ENCODE measurements around the gene NCBP1.
A peak's percentile ranks its signal among the peaks of the same experiment; 100 is the strongest.

NCBP1 gene

DNA sequence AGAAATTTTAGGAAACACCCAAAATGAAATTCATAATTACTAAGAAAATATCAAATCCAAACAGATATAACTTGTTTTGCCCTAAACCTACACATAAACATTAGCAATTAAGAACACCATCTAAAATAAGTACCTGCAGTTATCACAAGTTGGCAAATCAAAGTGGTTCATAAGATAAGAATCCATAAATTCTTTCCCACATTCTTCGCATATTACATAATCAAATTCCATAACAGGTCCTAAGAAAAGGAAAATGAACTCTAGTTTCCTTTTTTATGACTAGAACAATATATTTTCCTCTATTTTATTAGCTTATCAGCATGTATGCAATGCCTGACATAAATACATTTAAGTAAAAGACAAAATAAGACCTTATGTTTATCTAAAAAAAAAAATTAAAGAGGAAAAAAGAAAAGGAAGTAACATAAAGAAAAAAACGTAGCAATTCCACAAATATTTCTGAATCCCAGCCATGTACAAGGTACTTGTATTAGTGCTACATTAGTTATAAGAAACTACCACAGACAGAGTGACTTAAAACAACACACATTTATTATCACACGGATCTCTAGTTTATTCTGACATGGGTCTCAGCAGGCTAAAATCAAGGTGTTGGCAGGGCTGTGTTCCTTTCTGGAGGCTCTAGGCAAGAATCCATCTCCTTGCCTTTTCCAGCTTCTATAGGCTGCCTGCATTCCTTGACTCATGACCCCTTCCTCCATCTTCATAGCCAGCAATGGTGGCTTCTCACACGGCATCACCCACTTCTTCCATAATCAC is 56.0 kb downstream of the NCBP1 start:
- TF ChIP-seq, protein P1, sequence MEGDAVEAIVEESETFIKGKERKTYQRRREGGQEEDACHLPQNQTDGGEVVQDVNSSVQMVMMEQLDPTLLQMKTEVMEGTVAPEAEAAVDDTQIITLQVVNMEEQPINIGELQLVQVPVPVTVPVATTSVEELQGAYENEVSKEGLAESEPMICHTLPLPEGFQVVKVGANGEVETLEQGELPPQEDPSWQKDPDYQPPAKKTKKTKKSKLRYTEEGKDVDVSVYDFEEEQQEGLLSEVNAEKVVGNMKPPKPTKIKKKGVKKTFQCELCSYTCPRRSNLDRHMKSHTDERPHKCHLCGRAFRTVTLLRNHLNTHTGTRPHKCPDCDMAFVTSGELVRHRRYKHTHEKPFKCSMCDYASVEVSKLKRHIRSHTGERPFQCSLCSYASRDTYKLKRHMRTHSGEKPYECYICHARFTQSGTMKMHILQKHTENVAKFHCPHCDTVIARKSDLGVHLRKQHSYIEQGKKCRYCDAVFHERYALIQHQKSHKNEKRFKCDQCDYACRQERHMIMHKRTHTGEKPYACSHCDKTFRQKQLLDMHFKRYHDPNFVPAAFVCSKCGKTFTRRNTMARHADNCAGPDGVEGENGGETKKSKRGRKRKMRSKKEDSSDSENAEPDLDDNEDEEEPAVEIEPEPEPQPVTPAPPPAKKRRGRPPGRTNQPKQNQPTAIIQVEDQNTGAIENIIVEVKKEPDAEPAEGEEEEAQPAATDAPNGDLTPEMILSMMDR (IDR thresholded peaks at IDR 0.05; ENCODE audit: extremely low read depth, insufficient read depth, missing control alignments) = no peak
- in situ Hi-C loops (cut with MboI; ENCODE audit: low pct_unique_long_range_greater_than_20kb, low sequenced_read_pairs, unreplicated experiment) = no loop called here
- no peak for DNase-seq (ENCODE audit: low spot score)

DNA sequence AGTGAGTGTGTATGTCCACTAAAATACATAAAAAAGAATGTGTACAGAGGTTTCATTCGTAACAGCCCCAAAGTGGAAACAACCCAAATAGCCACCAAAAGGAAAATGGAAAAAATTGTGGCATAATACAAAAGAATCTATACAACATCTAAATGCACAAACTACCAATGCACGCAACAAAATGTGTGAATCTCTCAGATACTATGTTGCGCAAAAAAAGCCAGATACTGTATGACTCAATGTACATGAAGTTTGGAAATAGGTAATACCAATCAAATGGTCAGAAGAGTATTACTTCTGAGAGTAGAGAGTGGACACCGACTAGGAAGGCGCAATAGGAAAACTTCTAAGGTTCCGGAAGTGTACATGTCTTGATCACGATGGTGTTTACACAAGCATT is 61.1 kb downstream of the NCBP1 start:
- TF ChIP-seq, protein P1 (IDR thresholded peaks at IDR 0.05; ENCODE audit: extremely low read depth, insufficient read depth, missing control alignments) = no peak
- no peak for DNase-seq (ENCODE audit: low spot score)
- in situ Hi-C loops (cut with MboI; ENCODE audit: low pct_unique_long_range_greater_than_20kb, low sequenced_read_pairs, unreplicated experiment) = no loop called here

DNA sequence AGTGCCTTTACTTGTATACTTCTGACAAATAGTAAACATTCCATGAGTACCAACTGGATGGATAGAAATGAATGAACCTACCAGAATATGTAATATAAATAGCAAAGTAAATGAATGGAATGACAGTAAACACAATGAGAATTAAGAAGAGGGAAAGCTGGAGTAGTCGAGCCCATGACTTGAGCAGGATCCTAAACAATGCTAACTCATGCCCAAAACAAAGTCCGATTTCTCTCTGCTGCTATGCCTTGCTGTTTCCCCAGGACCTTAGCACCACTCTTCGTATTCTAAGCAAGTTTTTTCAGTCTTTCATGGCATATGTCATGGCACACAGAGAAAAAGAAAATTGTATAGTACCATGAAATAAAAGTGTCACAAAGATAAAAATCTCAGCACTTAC is 61.8 kb downstream of the NCBP1 start:
- TF ChIP-seq, protein P1 (IDR thresholded peaks at IDR 0.05; ENCODE audit: extremely low read depth, insufficient read depth, missing control alignments) = no peak
- DNase-seq (ENCODE audit: low spot score) = no peak
- in situ Hi-C loops (cut with MboI; ENCODE audit: low pct_unique_long_range_greater_than_20kb, low sequenced_read_pairs, unreplicated experiment) = no loop called here

DNA sequence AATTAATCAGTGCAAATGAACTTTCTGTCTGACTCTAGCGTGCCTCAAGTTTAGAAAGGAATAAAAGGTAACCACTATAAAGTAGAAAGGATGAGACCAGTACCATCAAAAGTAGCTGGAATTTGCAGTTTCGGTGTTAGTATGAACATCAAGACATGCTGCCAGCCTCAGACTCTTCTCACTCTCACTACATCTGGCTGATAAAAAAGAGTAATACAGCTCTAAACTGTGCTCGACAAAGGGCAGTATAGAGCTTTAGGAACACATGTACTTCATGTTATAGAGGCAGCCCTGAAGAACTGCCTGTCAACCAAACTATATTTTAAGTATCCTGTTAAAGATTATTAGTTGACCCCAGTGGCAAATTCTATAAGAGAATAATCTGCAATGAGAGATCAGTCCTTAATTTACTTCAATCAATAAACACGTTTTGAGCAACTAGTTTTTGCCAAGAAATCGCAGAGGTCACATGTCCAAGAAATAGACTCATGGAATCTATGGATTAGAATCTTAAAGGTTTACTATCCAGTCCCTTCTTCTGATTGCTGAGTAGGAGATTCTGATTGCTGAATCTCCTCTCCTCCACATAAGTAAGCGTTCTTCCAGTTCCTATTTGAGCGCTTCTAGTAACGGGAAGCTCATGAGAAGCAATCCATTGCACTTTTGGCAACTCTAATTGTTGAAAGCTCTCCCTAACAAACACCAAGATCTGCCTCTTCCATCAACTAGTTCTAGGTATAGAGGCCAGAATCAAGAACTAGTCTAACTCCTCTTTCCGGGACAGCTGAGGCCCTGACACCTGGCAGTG is 62.6 kb downstream of the NCBP1 start:
- TF ChIP-seq, protein P1 (IDR thresholded peaks at IDR 0.05; ENCODE audit: extremely low read depth, insufficient read depth, missing control alignments) = no peak
- in situ Hi-C loops (cut with MboI; ENCODE audit: low pct_unique_long_range_greater_than_20kb, low sequenced_read_pairs, unreplicated experiment) = no loop called here
- peak; percentile 45 for DNase-seq (ENCODE audit: low spot score)

DNA sequence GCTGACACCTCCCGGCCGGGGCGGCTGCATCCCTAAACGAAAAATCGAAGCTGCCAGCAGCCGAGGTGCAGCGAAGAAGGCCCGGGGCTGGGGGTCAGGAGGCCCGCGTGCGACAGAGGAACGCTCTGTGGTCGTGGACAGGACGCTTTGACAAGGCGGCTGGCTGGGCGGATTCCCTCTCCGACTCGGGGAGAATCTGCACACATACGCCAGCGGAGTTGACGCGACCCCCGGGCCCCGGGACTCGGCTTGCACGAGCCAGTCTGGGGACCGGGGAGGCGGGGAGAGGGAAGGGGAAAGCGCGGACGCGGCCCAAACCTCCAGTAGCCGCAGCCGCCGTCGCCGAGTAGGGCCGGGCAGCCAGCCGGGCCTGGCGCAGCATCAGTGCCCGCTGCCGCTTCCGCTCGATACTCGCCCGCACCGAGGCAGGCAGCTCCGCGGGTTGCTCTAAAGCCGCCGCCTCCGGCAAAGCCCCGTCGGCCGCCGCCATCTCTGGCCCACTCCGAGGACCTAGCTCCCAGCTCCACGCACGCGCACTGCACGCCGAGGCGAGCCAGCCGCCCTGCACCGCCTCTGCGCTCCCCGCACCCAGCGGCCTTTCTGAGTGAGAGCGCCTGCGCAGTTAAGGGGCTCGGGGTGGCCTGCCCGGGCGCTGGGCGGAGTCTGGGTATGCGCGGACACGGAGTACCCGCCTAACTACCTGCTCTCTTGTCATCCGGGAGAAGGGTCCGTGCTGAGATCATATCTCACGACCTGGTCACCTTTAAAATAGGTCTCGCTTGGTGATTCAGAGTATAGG is 63.4 kb downstream of the NCBP1 start, which contains the start of gene XPA:
TSS of gene XPA (minus strand) at position 538 of the 799 bp plus-strand sequence. CDS start at position 490, 48 bp downstream.
- in situ Hi-C loops (cut with MboI; ENCODE audit: low pct_unique_long_range_greater_than_20kb, low sequenced_read_pairs, unreplicated experiment) = no loop called here
- TF ChIP-seq, protein P1 (IDR thresholded peaks at IDR 0.05; ENCODE audit: extremely low read depth, insufficient read depth, missing control alignments) = peak; percentile 34
- DNase-seq (ENCODE audit: low spot score) = peak; percentile 97

DNA sequence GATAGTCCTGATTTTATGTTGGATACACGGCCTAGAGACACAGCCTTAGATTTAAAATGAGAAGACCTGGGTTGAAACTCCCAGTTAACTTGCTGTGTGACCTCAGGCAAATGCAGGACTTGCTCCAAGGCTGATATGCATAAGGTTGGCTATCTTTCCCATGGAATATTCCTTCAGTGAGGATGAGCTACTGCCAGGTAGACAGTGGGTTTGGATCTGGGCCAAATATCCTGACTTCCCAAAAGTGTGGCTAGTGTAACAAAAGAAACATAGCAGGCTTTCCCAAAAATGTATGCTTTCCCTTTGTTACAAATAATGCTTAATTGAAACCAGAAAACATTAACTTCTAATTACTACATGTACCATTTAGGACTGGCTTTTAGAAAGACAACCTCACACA is 64.2 kb downstream of the NCBP1 start:
- in situ Hi-C loops (cut with MboI; ENCODE audit: low pct_unique_long_range_greater_than_20kb, low sequenced_read_pairs, unreplicated experiment) = no loop called here
- no peak for DNase-seq (ENCODE audit: low spot score)
- TF ChIP-seq, protein P1 (IDR thresholded peaks at IDR 0.05; ENCODE audit: extremely low read depth, insufficient read depth, missing control alignments) = no peak
